AG10803 (cell line): ENCODE data around the gene SLC35G2.

ENCODE experiments used
- DNase-seq: peaks from one replicate; pipeline ENCODE4 v3.0.0; 2010; ENCODE audit warnings: low read depth
- H3K4me3 ChIP-seq: 2 replicates; pipeline ENCODE4 v1.5.1; 2011; ENCODE audit warnings: mild to moderate bottlenecking, low read length, control low read depth
- TF ChIP-seq, protein P1 (sequence below): conservative IDR thresholded peaks from 2 replicates; pipeline ENCODE4 v1.5.1; 2011; ENCODE audit warnings: mild to moderate bottlenecking, low read length, control low read depth, inconsistent platforms

The SLC35G2 gene

DNA sequence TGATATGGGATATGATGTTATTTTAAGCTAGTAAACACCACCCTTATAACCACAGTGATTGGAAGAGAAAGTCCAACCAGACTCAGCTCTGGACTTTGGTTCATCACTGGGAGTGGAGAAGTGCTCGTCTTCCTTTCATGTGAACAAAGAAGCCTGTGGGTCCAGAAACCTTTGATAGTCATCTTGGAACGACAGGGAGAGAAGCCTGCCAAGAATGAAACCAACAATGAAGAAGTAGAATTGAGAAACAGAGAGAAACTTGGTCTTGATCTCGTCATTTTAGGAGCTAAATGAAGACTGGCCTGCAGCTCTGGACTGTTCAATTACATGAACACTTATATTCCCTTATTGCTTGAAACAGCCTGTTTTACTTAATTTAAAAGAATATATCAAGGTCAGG, 13.1 kb upstream of the SLC35G2 start:
- no peak overlapping the region for H3K4me3 ChIP-seq
- no peak for DNase-seq
- TF ChIP-seq, protein P1, sequence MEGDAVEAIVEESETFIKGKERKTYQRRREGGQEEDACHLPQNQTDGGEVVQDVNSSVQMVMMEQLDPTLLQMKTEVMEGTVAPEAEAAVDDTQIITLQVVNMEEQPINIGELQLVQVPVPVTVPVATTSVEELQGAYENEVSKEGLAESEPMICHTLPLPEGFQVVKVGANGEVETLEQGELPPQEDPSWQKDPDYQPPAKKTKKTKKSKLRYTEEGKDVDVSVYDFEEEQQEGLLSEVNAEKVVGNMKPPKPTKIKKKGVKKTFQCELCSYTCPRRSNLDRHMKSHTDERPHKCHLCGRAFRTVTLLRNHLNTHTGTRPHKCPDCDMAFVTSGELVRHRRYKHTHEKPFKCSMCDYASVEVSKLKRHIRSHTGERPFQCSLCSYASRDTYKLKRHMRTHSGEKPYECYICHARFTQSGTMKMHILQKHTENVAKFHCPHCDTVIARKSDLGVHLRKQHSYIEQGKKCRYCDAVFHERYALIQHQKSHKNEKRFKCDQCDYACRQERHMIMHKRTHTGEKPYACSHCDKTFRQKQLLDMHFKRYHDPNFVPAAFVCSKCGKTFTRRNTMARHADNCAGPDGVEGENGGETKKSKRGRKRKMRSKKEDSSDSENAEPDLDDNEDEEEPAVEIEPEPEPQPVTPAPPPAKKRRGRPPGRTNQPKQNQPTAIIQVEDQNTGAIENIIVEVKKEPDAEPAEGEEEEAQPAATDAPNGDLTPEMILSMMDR: no peak

DNA sequence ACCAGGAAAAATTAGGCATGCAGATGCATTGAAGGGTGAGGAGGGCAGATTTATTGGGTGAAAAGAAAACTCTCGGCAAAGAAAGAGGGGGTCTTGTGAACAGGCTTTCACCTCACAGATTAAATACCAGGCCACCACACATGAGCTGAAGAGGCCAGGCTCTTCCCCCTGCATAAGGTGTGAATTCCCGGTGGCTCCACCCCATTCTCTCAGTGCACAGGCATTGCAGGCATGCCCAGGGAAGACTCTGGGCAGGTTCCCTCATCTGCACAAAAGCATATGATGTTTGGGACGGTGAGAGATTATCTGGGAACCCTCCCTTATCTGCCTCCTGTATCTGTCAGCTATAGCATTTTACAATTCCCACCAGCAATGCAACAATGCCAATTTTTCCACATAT, 7.2 kb upstream of the SLC35G2 start:
- H3K4me3 ChIP-seq: no peak overlapping the region
- DNase-seq: no peak
- TF ChIP-seq, protein P1: no peak

- peak; percentile 39 for DNase-seq
- H3K4me3 ChIP-seq: no peak overlapping the region
- TF ChIP-seq, protein P1: no peak
Observed at GRCh38 chr3:136817448-136817847, 1.5 kb upstream of the SLC35G2 start.

DNA sequence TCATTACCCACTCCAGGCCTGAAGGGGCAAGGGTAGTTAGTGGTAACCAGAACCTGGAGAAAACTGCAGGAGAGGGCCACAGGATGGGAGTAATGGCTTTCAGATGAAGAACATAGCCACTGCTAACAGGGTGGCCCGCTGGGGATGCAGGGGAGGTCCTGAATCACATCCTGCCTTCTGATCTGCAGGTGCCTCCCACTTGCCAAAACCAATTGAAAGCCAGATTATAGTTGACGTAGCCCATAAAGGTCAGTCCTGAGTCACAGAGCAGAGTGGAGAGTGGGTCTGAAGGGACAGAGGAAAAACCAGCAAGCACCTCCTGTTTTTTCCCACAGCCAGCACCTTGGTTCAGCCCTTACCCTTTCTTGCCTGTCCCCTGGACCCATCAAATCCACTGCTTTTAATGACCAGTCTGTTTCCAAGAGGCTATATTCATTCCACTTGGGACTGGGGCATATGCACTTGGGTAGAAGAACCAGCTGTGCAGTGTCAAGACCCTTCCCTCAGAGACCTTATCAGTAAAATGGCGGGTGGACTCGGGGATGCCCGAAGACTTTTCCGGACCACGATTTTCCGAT, 646 bp upstream of the SLC35G2 start:
- DNase-seq: peak; percentile 76
- TF ChIP-seq, protein P1: no peak; the same call in 1 of the 2 replicates
- H3K4me3 ChIP-seq: peak overlapping the region; percentile 77

- TF ChIP-seq, protein P1: no peak
- peak overlapping the region; percentile 77 for H3K4me3 ChIP-seq
- peak; percentile 75 for DNase-seq
Observed at GRCh38 chr3:136819392-136819730, 435 bp downstream of the SLC35G2 start.

GRCh38 chr3:136819731-136820679, 1.1 kb downstream of the SLC35G2 start:
- peak overlapping the region; percentile 77 for H3K4me3 ChIP-seq
- DNase-seq: peak; percentile 57
- TF ChIP-seq, protein P1: no peak

- TF ChIP-seq, protein P1: no peak
- H3K4me3 ChIP-seq: no peak overlapping the region
- no peak for DNase-seq
Observed at GRCh38 chr3:136831461-136831860, 12.5 kb downstream of the SLC35G2 start.
